Panc1 (cell line): ENCODE data around the gene SNX2. TPM values are rescaled to one million over a fixed set of nuclear protein-coding genes. Genes with fewer than 3 reads are reported as not detected.

ENCODE experiments used
- ATAC-seq: fragments of 200-7000 bp; cut with Tn5 transposase; 2 replicates; pipeline ENCODE4 v1.9.1; 2020; ENCODE audit warnings: mild to moderate bottlenecking, moderate library complexity
- BruUV-seq: library from RNA; stranded (reverse); fragments of 400-500 nt; replicated peaks from 2 replicates; lab custom pipeline; 2021; lab: Mats Ljungman, UMichigan
- CTCF ChIA-PET: fragments of 300-600 bp; sonication (Branson Sonifier 250); formaldehyde crosslinking; loops from one replicate; lab custom pipeline; 2022; ENCODE audit warnings: antibody characterized with exemption; lab: Charles Lee
- POLR2A ChIA-PET: fragments of 300-600 bp; sonication (Branson Sonifier 250); formaldehyde crosslinking; loops from one replicate; lab custom pipeline; 2022; ENCODE audit warnings: antibody characterized with exemption; lab: Charles Lee
- DNase-seq: peaks from one replicate; pipeline ENCODE4 v3.0.0-alpha.2; 2010; ENCODE audit warnings: low read depth, low spot score
- H3K27ac ChIP-seq: 2 replicates; pipeline ENCODE4 v1.5.1; 2011; ENCODE audit warnings: mild to moderate bottlenecking, low read length, inconsistent platforms
- H3K27me3 ChIP-seq: fragments of 200-500 bp; sonication (Bioruptor generic); 2 replicates; pipeline ENCODE4 v1.6.0; 2014; ENCODE audit warnings: low read length, inconsistent platforms; ENCODE audit not compliant: control insufficient read depth, insufficient read depth
- H3K36me3 ChIP-seq: fragments of 200-500 bp; sonication (Bioruptor generic); 2 replicates; pipeline ENCODE4 v1.5.1; 2014; ENCODE audit warnings: inconsistent platforms, mild to moderate bottlenecking, low read length, moderate library complexity; ENCODE audit not compliant: control insufficient read depth, insufficient read depth
- H3K4me1 ChIP-seq: 2 replicates; pipeline ENCODE4 v1.5.1; 2011; ENCODE audit warnings: inconsistent platforms, mild to moderate bottlenecking, low read length, moderate library complexity; ENCODE audit not compliant: control insufficient read depth, insufficient read depth
- H3K4me3 ChIP-seq, 2 experiments: 2 replicates each; pipeline ENCODE4 v1.5.1; 2011 to 2012; ENCODE audit warnings: low read depth in 2 of 2, low read length in 2 of 2, mild to moderate bottlenecking in 2 of 2, inconsistent platforms in 1 of 2, moderate library complexity in 1 of 2
- H3K9me3 ChIP-seq: fragments of 200-500 bp; sonication (Bioruptor generic); 2 replicates; pipeline ENCODE4 v1.5.1; 2014; ENCODE audit warnings: low read depth, mild to moderate bottlenecking, inconsistent platforms, low read length, moderate library complexity; ENCODE audit not compliant: control insufficient read depth, insufficient read depth
- CTCF ChIP-seq: fragments of 450-650 bp; IDR thresholded peaks from 2 replicates; pipeline ENCODE4 v1.5.1; 2017; ENCODE audit warnings: mild to moderate bottlenecking
- POLR2AphosphoS5 ChIP-seq: IDR thresholded peaks from 2 replicates; pipeline ENCODE4 v1.6.1; 2012; ENCODE audit warnings: mild to moderate bottlenecking, low read depth, low read length, moderate library complexity
- REST ChIP-seq, 2 experiments: IDR thresholded peaks; 2 replicates each; pipeline ENCODE4 v1.6.1; 2011 to 2012; ENCODE audit warnings: low read depth in 2 of 2, control low read depth in 1 of 2, low read length in 1 of 2, mild to moderate bottlenecking in 1 of 2, moderate library complexity in 1 of 2; ENCODE audit not compliant: insufficient read depth in 1 of 2
- SIN3A ChIP-seq: IDR thresholded peaks from 2 replicates; pipeline ENCODE4 v1.6.1; 2012; ENCODE audit warnings: low read depth, mild to moderate bottlenecking, low read length, moderate library complexity, borderline replicate concordance; ENCODE audit not compliant: insufficient read depth
- TCF7L2 ChIP-seq: IDR thresholded peaks from 2 replicates; pipeline ENCODE4 v1.6.1; 2011; ENCODE audit warnings: mild to moderate bottlenecking, low read depth, low read length, inconsistent platforms
- in situ Hi-C: cut with HindIII; loops from 2 replicates; pipeline ENCODE4 v1.10.0; 2016; ENCODE audit warnings: low sequenced_read_pairs, low pct_unique_long_range_greater_than_20kb
- intact Hi-C: fragments of 100-400 bp; cut with micrococcal nuclease; formaldehyde crosslinking; loops from one replicate; pipeline ENCODE4 v1.10.0; 2022; ENCODE audit not compliant: unreplicated experiment
- total RNA-seq: library from RNA; stranded (reverse); gene quantifications from one replicate; pipeline ENCODE4 v1.2.1, GENCODE V29; 2021; ENCODE audit not compliant: unreplicated experiment

The SNX2 gene
- total RNA-seq, 1 experiment from 2014 or later = 66.8 TPM

GRCh38 chr5:122751293-122751782 is 23.5 kb upstream of the SNX2 start:
- ChIA-PET POLR2A (interaction anchor here (0.6 kb wide), 1 partner anchor 209 kb away, joined by 4 read pairs; no protein-coding TSS in a partner anchor), CTCF (no interaction called here)
- BruUV-seq = no TSS peak
- H3K4me3 ChIP-seq = no peak overlapping the region
- intact Hi-C loops = no loop called here
- in situ Hi-C loops = no loop called here
- H3K27me3 ChIP-seq = no peaks in the 10 kb centered on the region
- no peak for TF ChIP-seq POLR2AphosphoS5
- TF ChIP-seq SIN3A = no peak
- TF ChIP-seq REST (IDR thresholded peaks at IDR 0.05; ENCODE audit: insufficient read depth in 1 of 2, low read depth in 2 of 2, low read length in 1 of 2) = no peak
- no peak for TF ChIP-seq TCF7L2
- TF ChIP-seq CTCF = no peak
- ATAC-seq = no peak; the same call in 1 of the 2 replicates
- DNase-seq = no peak
- H3K27ac ChIP-seq = no peak overlapping the region
- no peaks in the 10 kb centered on the region for H3K4me1 ChIP-seq
- no peaks in the 10 kb centered on the region for H3K9me3 ChIP-seq
- H3K36me3 ChIP-seq = no peaks in the 10 kb centered on the region

- no peak for TF ChIP-seq REST (IDR thresholded peaks at IDR 0.05; ENCODE audit: insufficient read depth in 1 of 2, low read depth in 2 of 2, low read length in 1 of 2)
- DNase-seq (no peak), ATAC-seq (no peak)
- ChIA-PET CTCF (interaction anchor here (0.6 kb wide), 1 partner anchor 49 kb away, joined by 6 read pairs; no protein-coding TSS in a partner anchor), POLR2A (no interaction called here)
- Histone ChIP-seq H3K36me3 (no peaks in the 10 kb centered on the region), H3K4me3 (no peak overlapping the region), H3K9me3 (no peaks in the 10 kb centered on the region), H3K4me1 (no peaks in the 10 kb centered on the region), H3K27ac (no peak overlapping the region), H3K27me3 (no peaks in the 10 kb centered on the region)
- no TSS peak for BruUV-seq
- intact Hi-C loops (no loop called here), in situ Hi-C loops (no loop called here)
Observed at GRCh38 chr5:122753500-122753899, 21.4 kb upstream of the SNX2 start.
